Measurements from ENCODE around the gene CDHR2. TPM values are rescaled to one million over a fixed set of nuclear protein-coding genes. Genes with fewer than 3 reads are reported as not detected.

The CDHR2 gene
- total RNA-seq, 1 donor from 2014 or later: not detected

GRCh38 chr5:176637556-176637955 is 88.4 kb downstream of the CDHR2 start:
- TF ChIP-seq POLR2AphosphoS5 (IDR thresholded peaks at IDR 0.05; ENCODE audit: insufficient read depth in 1 of 2, low read depth in 1 of 2) (no peak), POLR2A (IDR thresholded peaks at IDR 0.05) (no peak), CTCF (IDR thresholded peaks at IDR 0.05) (no peak)
- Histone ChIP-seq H3K4me1 (no peaks in the 10 kb centered on the region), H3K27me3 (no peaks in the 10 kb centered on the region), H3K36me3 (no peaks in the 10 kb centered on the region), H3K27ac (no peak overlapping the region), H3K9me3 (no peaks in the 10 kb centered on the region), H3K4me3 (no peak overlapping the region)
- intact Hi-C loops (cut with DNase I): no loop called here
- no peak for DNase-seq (ENCODE audit: extremely low spot score in 2 of 2)

- no peak for TF ChIP-seq CTCF (IDR thresholded peaks at IDR 0.05)
- TF ChIP-seq POLR2AphosphoS5 (IDR thresholded peaks at IDR 0.05; ENCODE audit: insufficient read depth in 1 of 2, low read depth in 1 of 2): no peak
- no peak for TF ChIP-seq POLR2A (IDR thresholded peaks at IDR 0.05)
- intact Hi-C loops (cut with DNase I): no loop called here
- Histone ChIP-seq H3K9me3 (no peaks in the 10 kb centered on the region), H3K4me3 (no peak overlapping the region), H3K36me3 (no peaks in the 10 kb centered on the region), H3K27ac (no peak overlapping the region), H3K27me3 (no peaks in the 10 kb centered on the region), H3K4me1 (no peaks in the 10 kb centered on the region)
- DNase-seq (ENCODE audit: extremely low spot score in 2 of 2): no peak
Observed at GRCh38 chr5:176638437-176638836, 89.3 kb downstream of the CDHR2 start.

GRCh38 chr5:176639208-176639607 is 90.1 kb downstream of the CDHR2 start:
- no peak for DNase-seq (ENCODE audit: extremely low spot score in 2 of 2)
- H3K9me3 ChIP-seq: no peaks in the 10 kb centered on the region
- intact Hi-C loops (cut with DNase I): no loop called here

GRCh38 chr5:176639981-176640380 is 90.8 kb downstream of the CDHR2 start:
- H3K9me3 ChIP-seq: no peaks in the 10 kb centered on the region
- no peaks in the 10 kb centered on the region for H3K36me3 ChIP-seq
- intact Hi-C loops (cut with DNase I): no loop called here
- DNase-seq (ENCODE audit: extremely low spot score in 2 of 2): no peak
- H3K27ac ChIP-seq: no peak overlapping the region
- no peaks in the 10 kb centered on the region for H3K4me1 ChIP-seq
- TF ChIP-seq POLR2AphosphoS5 (IDR thresholded peaks at IDR 0.05; ENCODE audit: insufficient read depth in 1 of 2, low read depth in 1 of 2): no peak
- no peak for TF ChIP-seq POLR2A (IDR thresholded peaks at IDR 0.05)
- no peak for TF ChIP-seq CTCF (IDR thresholded peaks at IDR 0.05)
- no peak overlapping the region for H3K4me3 ChIP-seq
- no peaks in the 10 kb centered on the region for H3K27me3 ChIP-seq

More at GRCh38 chr5:176639208-176639607, 90.1 kb downstream of the CDHR2 start:
- no peaks in the 10 kb centered on the region for H3K27me3 ChIP-seq
- H3K4me1 ChIP-seq: no peaks in the 10 kb centered on the region
- H3K27ac ChIP-seq: no peak overlapping the region
- no peaks in the 10 kb centered on the region for H3K36me3 ChIP-seq
- H3K4me3 ChIP-seq: no peak overlapping the region
- TF ChIP-seq POLR2AphosphoS5 (IDR thresholded peaks at IDR 0.05; ENCODE audit: insufficient read depth in 1 of 2, low read depth in 1 of 2): no peak
- TF ChIP-seq CTCF (IDR thresholded peaks at IDR 0.05): no peak
- no peak for TF ChIP-seq POLR2A (IDR thresholded peaks at IDR 0.05)

- Histone ChIP-seq H3K4me3 (no peak overlapping the region), H3K4me1 (no peaks in the 10 kb centered on the region), H3K27me3 (no peaks in the 10 kb centered on the region), H3K9me3 (no peaks in the 10 kb centered on the region), H3K27ac (no peak overlapping the region), H3K36me3 (no peaks in the 10 kb centered on the region)
- intact Hi-C loops (cut with DNase I): no loop called here
- no peak for DNase-seq (ENCODE audit: extremely low spot score in 2 of 2)
- TF ChIP-seq CTCF (IDR thresholded peaks at IDR 0.05) (no peak), POLR2A (IDR thresholded peaks at IDR 0.05) (no peak), POLR2AphosphoS5 (IDR thresholded peaks at IDR 0.05; ENCODE audit: insufficient read depth in 1 of 2, low read depth in 1 of 2) (no peak)
Observed at GRCh38 chr5:176640616-176641015, 91.5 kb downstream of the CDHR2 start.
